GM12872 (cell line): Measurements from ENCODE around the gene THTPA.

Experiments used
- TF ChIP-seq, protein P1 (sequence below): IDR thresholded peaks from 3 replicates; pipeline ENCODE4 v1.5.1; 2011; ENCODE audit warnings: low read depth, mild to moderate bottlenecking, low read length, moderate library complexity; ENCODE audit not compliant: insufficient read depth

THTPA gene

DNA sequence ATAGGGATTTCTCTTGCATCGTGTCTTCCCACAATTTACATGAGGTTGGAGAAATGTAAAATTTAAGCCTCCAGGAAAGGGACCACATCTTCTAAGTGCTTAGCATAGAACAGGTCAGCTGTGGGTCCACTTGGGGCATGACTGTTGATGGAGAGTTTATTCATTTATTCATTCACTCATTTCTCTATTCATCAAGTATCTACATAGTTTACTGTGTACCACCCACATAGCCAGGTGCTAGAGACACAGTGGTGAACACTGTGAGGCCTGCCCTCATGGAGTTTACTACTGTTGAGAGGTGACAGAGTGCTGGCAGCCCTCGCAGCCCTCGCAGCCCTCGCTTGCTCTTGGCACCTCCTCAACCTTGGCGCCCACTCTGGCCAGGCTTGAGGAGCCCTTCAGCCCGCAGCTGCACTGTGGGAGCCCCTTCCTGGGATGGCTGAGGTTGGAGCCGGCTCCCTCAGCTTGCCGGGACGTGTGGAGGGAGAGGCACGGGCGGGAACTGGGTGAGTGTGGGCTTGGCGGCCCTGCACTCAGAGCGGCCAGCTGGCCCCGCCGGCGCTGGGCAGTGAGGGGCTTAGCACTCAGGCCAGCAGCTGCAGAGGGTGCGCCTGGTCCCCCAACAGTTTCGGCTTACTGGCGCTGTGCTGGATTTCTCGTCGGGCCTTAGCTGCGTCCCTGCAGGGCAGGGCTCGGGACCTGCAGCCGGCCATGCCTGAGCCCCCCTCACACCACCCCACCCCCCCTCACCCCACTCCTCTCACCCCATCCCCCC is 24.3 kb downstream of the THTPA start:
- TF ChIP-seq, protein P1, sequence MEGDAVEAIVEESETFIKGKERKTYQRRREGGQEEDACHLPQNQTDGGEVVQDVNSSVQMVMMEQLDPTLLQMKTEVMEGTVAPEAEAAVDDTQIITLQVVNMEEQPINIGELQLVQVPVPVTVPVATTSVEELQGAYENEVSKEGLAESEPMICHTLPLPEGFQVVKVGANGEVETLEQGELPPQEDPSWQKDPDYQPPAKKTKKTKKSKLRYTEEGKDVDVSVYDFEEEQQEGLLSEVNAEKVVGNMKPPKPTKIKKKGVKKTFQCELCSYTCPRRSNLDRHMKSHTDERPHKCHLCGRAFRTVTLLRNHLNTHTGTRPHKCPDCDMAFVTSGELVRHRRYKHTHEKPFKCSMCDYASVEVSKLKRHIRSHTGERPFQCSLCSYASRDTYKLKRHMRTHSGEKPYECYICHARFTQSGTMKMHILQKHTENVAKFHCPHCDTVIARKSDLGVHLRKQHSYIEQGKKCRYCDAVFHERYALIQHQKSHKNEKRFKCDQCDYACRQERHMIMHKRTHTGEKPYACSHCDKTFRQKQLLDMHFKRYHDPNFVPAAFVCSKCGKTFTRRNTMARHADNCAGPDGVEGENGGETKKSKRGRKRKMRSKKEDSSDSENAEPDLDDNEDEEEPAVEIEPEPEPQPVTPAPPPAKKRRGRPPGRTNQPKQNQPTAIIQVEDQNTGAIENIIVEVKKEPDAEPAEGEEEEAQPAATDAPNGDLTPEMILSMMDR = no peak

DNA sequence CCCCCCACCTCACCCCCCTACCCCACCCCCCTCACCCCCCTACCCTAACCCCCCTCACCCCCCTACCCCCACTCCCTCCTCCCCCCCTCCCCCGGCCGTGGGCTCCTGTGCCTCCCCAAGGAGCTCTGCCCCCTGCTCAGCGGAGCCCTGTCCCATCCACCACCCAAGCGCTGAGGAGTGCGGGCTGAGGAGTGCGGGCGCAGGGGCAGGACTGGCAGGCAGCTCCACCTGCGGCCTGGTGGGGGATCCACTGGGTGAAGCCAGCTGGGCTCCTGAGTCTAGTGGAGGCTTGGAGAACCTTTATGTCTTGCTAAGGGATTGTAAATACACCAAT is 24.8 kb downstream of the THTPA start:
- TF ChIP-seq, protein P1 = no peak

DNA sequence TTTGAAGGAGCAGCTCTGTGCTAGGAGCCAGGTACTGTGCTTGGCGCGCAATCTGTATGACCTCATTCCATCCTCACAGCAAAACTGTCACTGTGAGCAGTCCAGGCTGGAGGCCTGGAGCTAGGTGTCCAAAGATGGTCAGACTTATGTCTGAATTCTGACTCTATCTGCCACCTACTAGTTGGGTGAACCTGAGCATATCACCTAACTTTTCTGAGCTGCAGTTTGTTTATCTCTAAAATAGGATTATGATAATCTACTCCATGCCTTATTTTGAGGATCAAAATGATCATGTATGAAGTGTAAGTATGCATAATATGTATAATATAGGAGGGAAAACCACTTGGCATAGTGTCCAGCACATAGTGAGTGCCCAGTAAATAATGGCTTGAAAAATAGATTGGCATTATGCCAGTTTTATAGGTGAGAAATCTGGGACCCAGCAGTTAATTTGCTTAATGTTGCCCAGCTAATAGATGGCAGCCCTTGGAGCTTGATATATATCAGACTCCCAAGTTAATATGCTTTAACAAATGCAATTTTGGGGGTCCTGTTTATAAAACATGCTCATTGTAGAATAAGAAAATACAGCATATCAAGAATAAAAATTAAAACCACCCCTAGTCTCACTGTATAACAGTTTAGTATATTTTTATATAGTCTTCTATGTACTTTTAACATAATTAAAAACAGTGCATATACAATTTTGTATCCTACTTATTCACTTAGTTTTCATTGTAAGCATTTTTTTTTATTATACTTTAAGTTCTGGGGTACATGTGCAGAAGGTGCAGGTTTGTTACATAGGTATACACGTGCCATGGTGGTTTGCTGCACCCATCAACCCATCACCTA is 27.1 kb downstream of the THTPA start:
- TF ChIP-seq, protein P1 = no peak

DNA sequence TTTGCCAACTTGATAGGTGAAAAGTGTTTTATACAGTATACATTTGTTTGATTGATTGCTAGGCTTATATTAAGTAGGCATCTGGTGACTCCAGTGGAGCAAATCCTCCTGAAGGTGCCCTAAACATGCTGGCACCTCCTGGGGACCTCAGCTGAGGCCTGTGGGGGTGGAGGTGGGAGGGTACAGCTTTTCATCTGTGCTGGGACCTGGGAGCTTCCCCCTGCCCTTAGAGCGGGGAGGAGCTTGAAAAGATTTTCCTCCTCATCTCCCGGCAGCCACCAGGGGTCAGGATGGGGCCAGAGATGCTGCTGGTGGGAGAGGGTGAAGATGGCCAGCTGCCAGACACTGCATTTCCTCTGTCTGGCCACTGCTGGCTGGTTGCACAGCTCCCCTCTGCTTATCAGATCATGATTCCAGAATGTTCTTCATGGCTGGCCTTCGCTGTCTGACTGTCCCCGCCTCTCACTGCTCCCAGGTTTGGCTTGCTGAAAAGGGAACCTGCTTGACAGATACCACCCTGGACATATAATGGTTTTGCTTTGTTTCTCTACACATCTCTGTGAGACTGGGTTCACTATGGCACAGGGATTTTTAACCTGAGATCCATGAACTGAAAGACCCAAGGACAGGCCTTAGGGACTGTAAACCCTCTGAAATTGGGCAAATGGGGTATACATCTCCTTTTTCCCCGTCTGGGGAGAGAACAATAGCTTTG is 33.0 kb downstream of the THTPA start:
- TF ChIP-seq, protein P1 = peak; percentile 95

DNA sequence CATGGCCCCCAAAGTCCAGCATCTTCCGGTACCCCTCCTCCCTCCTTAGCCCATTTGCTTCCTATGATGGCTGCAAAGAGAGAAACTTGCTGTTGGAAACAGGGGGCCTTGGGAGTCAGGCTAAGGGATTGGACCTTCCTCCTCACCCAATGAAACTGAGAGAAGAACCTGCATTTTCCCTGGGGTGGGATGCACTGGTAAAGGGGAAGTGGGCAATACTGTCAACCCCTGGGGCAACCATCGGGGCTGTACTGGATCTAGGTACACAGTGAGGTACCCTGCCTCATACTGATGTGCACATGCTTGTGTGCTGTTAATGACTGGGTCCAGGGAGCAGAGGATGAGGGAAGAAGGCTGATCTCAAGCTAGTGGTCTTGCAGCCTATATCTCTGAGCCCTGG is 33.5 kb downstream of the THTPA start:
- TF ChIP-seq, protein P1 = no peak

DNA sequence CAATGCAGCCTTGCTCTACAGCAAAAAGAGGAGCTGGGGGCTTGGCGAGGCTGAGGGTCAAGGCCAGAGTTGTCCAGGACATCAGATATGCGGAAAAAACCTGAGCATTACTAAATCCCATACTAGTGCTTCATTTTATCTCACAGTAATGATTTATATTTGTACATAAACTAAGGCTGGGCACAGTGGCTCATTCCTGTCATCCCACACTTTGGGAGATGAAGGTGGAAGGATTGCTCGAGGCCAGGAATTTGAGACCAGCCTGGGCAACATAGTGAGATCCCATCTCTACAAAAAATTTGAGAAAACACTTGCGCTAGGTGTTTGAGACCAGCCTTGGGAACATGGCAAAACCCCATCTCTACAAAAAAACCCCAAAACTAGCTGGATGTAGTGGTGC is 34.1 kb downstream of the THTPA start:
- TF ChIP-seq, protein P1 = no peak

DNA sequence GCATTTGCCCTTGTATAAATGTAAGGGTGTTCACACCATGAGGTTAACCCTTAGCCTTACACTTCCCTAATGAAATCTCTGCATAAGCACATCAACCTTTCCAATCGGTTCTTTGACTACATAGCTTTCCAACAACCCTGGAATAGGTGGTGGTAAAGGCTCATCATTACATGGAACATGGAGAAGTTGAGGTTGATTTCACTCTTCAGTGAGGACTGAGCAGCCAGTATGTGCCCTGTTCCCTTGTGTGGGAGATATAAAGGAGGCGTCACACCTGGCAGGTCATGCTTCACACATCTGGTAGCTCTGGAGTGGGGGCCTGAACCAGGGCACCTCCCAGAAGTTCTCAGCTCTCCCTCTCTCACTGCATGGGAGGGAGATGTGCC is 44.2 kb downstream of the THTPA start:
- TF ChIP-seq, protein P1 = no peak
